ENCODE results near the gene DIAPH1.

DIAPH1 gene

DNA sequence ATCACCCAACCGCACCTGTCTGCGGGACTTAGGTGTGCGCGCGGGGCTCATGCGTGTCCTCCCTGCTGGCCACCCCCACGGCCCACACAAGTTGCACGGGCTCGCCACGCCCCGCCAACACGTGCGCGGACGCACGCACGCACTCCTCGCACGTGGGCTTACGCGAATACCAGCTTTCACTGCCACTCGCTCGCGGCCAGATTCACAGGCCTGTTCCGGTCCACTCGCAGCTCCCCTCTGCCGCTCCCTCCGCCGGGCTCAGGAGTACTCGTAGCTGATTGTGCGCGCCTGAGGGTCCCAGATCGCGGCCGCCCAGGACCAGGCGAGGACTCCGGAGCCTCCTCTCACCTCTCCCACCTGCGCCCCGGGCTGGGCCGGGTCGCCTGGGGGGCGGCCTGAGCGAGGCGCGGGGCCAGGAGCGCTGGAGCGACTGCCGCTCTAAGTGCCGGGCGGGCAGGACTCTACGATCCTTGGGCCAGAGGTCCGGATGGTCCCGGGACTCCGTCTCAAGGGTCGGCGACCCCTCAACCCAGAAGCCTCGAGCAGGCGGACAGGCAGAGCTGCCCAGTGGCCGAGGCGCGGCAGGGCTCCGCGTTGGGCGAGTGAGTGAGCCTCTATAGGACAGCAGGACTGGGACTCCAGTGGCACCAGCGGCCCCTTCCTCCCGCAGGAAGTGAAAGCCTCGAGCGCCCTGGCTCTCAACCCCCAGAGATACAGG is 126.5 kb downstream of the DIAPH1 start:
- no peaks in the 10 kb centered on the region for H3K27me3 ChIP-seq (ENCODE audit: low read depth, low read length)
- H3K9ac ChIP-seq (ENCODE audit: low read length) = no peak overlapping the region
- H3K4me3 ChIP-seq (ENCODE audit: low read length) = no peak overlapping the region
- H3K27ac ChIP-seq (ENCODE audit: low read length) = no peak overlapping the region
- no peak overlapping the region for H3K4me2 ChIP-seq (ENCODE audit: low read length)
- no peaks in the 10 kb centered on the region for H3K36me3 ChIP-seq (replicated peaks; ENCODE audit: low read depth, low read length)
- H3K9me3 ChIP-seq (ENCODE audit: insufficient read depth, low read length) = no peaks in the 10 kb centered on the region
- no peak overlapping the region for H2AFZ ChIP-seq (ENCODE audit: low read depth, low read length)
- no peaks in the 10 kb centered on the region for H4K20me1 ChIP-seq (ENCODE audit: insufficient read depth, low read length)
- no peaks in the 10 kb centered on the region for H3K4me1 ChIP-seq (ENCODE audit: low read length)
- H3K79me2 ChIP-seq (ENCODE audit: low read length) = no peaks in the 10 kb centered on the region
- no peak for TF ChIP-seq CTCF (IDR thresholded peaks at IDR 0.05; ENCODE audit: low read depth, low read length)
- no peak for TF ChIP-seq EZH2phosphoT487 (IDR thresholded peaks at IDR 0.05; ENCODE audit: low read depth)

DNA sequence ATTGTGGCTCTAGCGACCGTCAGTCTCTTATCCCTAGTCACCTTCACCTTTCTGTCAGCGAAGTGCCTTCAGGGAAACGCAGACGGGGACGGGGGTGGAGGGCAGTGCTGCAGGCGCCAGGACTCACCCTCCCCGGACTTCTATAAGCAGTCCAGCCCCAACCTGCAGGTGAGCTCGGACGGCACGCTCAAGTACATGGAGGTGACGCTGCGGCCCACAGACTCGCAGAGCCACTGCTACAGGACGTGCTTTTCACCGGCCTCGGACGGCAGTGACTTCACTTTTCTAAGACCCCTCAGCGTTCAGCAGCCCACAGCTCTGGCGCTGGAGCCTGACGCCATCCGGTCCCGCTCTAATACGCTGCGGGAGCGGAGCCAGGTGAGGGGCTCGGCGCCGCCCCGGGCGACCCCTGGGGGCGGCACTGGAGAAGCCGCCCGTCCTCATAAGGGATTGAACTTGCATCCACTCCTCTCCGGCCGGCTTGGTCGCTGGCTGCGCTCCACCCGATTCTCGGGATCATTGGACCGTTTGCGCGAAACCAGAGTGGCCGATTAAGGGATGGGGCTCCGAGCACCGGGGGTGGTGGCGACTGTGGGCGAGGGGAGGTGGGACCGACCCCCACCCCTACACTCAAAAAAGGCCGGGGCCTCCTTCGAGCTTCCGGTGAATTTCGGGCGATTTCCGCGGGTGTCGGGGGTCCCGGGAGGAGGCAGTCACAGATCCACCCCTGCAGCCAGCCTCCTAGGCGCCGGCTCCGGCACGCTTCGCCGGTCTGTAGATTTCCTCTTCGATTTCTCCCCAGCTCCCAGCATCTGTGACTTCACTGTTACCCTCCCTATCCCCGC is 127.3 kb downstream of the DIAPH1 start:
- H3K9me3 ChIP-seq (ENCODE audit: insufficient read depth, low read length) = no peaks in the 10 kb centered on the region
- no peak overlapping the region for H3K9ac ChIP-seq (ENCODE audit: low read length)
- H3K36me3 ChIP-seq (replicated peaks; ENCODE audit: low read depth, low read length) = no peaks in the 10 kb centered on the region
- TF ChIP-seq EZH2phosphoT487 (IDR thresholded peaks at IDR 0.05; ENCODE audit: low read depth) (no peak), CTCF (IDR thresholded peaks at IDR 0.05; ENCODE audit: low read depth, low read length) (no peak)
- H3K27me3 ChIP-seq (ENCODE audit: low read depth, low read length) = no peaks in the 10 kb centered on the region
- H3K4me1 ChIP-seq (ENCODE audit: low read length) = no peaks in the 10 kb centered on the region
- H3K4me2 ChIP-seq (ENCODE audit: low read length) = no peak overlapping the region
- H2AFZ ChIP-seq (ENCODE audit: low read depth, low read length) = no peak overlapping the region
- no peak overlapping the region for H3K27ac ChIP-seq (ENCODE audit: low read length)
- no peaks in the 10 kb centered on the region for H4K20me1 ChIP-seq (ENCODE audit: insufficient read depth, low read length)
- H3K4me3 ChIP-seq (ENCODE audit: low read length) = no peak overlapping the region
- H3K79me2 ChIP-seq (ENCODE audit: low read length) = no peaks in the 10 kb centered on the region

GRCh38 chr5:141490771-141491170 is 128.0 kb downstream of the DIAPH1 start:
- Histone ChIP-seq H3K27ac (ENCODE audit: low read length) (no peak overlapping the region), H3K36me3 (replicated peaks; ENCODE audit: low read depth, low read length) (no peaks in the 10 kb centered on the region), H3K9ac (ENCODE audit: low read length) (no peak overlapping the region)

More at GRCh38 chr5:141490771-141491170, 128.0 kb downstream of the DIAPH1 start:
- H4K20me1 ChIP-seq (ENCODE audit: insufficient read depth, low read length) = no peaks in the 10 kb centered on the region
- TF ChIP-seq CTCF (IDR thresholded peaks at IDR 0.05; ENCODE audit: low read depth, low read length) (no peak), EZH2phosphoT487 (IDR thresholded peaks at IDR 0.05; ENCODE audit: low read depth) (no peak)
- no peaks in the 10 kb centered on the region for H3K79me2 ChIP-seq (ENCODE audit: low read length)
- H2AFZ ChIP-seq (ENCODE audit: low read depth, low read length) = no peak overlapping the region
- H3K4me2 ChIP-seq (ENCODE audit: low read length) = no peak overlapping the region
- no peaks in the 10 kb centered on the region for H3K9me3 ChIP-seq (ENCODE audit: insufficient read depth, low read length)
- no peaks in the 10 kb centered on the region for H3K27me3 ChIP-seq (ENCODE audit: low read depth, low read length)
- H3K4me3 ChIP-seq (ENCODE audit: low read length) = no peak overlapping the region
- no peaks in the 10 kb centered on the region for H3K4me1 ChIP-seq (ENCODE audit: low read length)

All from OCI-LY3 (cell line).